Endothelial cell of umbilical vein (primary cell): ENCODE results near the gene IKZF4. TPM values are rescaled to one million over a fixed set of nuclear protein-coding genes. Genes with fewer than 3 reads are reported as not detected.

ENCODE experiments used
- BruUV-seq: library from RNA; stranded (reverse); fragments of 400-500 nt; replicated peaks from 2 replicates; lab custom pipeline; 2021; lab: Mats Ljungman, UMichigan
- CTCF ChIA-PET: fragments of 300-600, 350-600 bp; sonication (Branson Sonifier 250); formaldehyde crosslinking; loops from one replicate; lab custom pipeline; 2021; ENCODE audit warnings: antibody characterized with exemption, inconsistent platforms; lab: Charles Lee
- POLR2A ChIA-PET: fragments of 300-600, 350-600 bp; sonication (Branson Sonifier 250); formaldehyde crosslinking; loops from one replicate; lab custom pipeline; 2021; ENCODE audit warnings: antibody characterized with exemption, inconsistent platforms; lab: Charles Lee
- DNase-seq: peaks from one replicate; pipeline ENCODE4 v3.0.0-alpha.2; 2011; ENCODE audit warnings: low read depth, low spot score
- FAIRE-seq: peaks from 2 replicates; lab custom pipeline; 2011; peaks lifted over from hg19 to GRCh38; lab: Jason Lieb, UNC
- H2AFZ ChIP-seq: 2 replicates; pipeline ENCODE4 v1.6.0; 2012; ENCODE audit warnings: low read depth, low read length, control low read depth, inconsistent platforms
- H3K27ac ChIP-seq: 2 replicates; pipeline ENCODE4 v1.5.1; 2011; ENCODE audit warnings: low read depth, mild to moderate bottlenecking, control low read depth, low read length, moderate library complexity; ENCODE audit not compliant: insufficient read depth
- H3K27me3 ChIP-seq, 2 experiments: 2 replicates each; pipeline versions ENCODE4 v1.6.0 to v1.6.1; 2011; ENCODE audit warnings: low read length in 2 of 2, mixed read lengths in 1 of 2; ENCODE audit not compliant: control insufficient read depth in 2 of 2, insufficient read depth in 2 of 2
- H3K36me3 ChIP-seq, 2 experiments: 2 replicates in 1 of 2; 3 replicates in 1 of 2; pipeline ENCODE4 v1.5.1; 2011; ENCODE audit warnings: low read length in 2 of 2, mild to moderate bottlenecking in 1 of 2, moderate library complexity in 1 of 2; ENCODE audit not compliant: control insufficient read depth in 2 of 2, insufficient read depth in 2 of 2; ENCODE audit errors: extremely low read depth in 1 of 2
- H3K4me1 ChIP-seq: 3 replicates; pipeline ENCODE4 v1.5.1; 2011; ENCODE audit warnings: mild to moderate bottlenecking, low read length; ENCODE audit not compliant: control insufficient read depth, insufficient read depth; ENCODE audit errors: extremely low read depth
- H3K4me2 ChIP-seq: 2 replicates; pipeline ENCODE4 v1.6.1; 2011; ENCODE audit warnings: low read length, control low read depth, mixed read lengths; ENCODE audit not compliant: insufficient read depth
- H3K4me3 ChIP-seq, 3 experiments: fragments of 200-600 bp in 1 of 3; sonication (generic), shearing (Covaris generic) in 1 of 3; replicated peaks in 1 of 3; 2 replicates each; pipeline ENCODE4 v1.5.1; 2011 to 2016; ENCODE audit warnings: control low read depth in 3 of 3, low read length in 3 of 3, mild to moderate bottlenecking in 2 of 3, inconsistent platforms in 1 of 3, low read depth in 1 of 3, moderate library complexity in 1 of 3; ENCODE audit not compliant: insufficient read depth in 1 of 3
- H3K79me2 ChIP-seq: 2 replicates; pipeline ENCODE4 v1.6.0; 2012; ENCODE audit warnings: low read length, inconsistent platforms; ENCODE audit not compliant: control insufficient read depth, insufficient read depth
- H3K9ac ChIP-seq: replicated peaks from 2 replicates; pipeline ENCODE3; 2011; ENCODE audit warnings: low read length, control low read depth; ENCODE audit not compliant: insufficient read depth; ENCODE audit errors: extremely low read depth
- H3K9me1 ChIP-seq: replicated peaks from 3 replicates; pipeline ENCODE4 v1.6.0; 2011; ENCODE audit warnings: mild to moderate bottlenecking, low read length; ENCODE audit not compliant: control insufficient read depth, insufficient read depth; ENCODE audit errors: extremely low read depth
- H3K9me3 ChIP-seq: replicated peaks from 2 replicates; pipeline ENCODE4 v1.5.1; 2012; ENCODE audit warnings: low read length, inconsistent platforms; ENCODE audit not compliant: control insufficient read depth, insufficient read depth
- H4K20me1 ChIP-seq: replicated peaks from 2 replicates; pipeline ENCODE3; 2011; ENCODE audit warnings: mild to moderate bottlenecking, low read length; ENCODE audit not compliant: control insufficient read depth, insufficient read depth; ENCODE audit errors: extremely low read depth
- EZH2 ChIP-seq: IDR thresholded peaks from 2 replicates; pipeline ENCODE4 v1.6.1; 2012; ENCODE audit warnings: borderline replicate concordance, low read depth, mild to moderate bottlenecking, moderate library complexity, low read length, inconsistent platforms; ENCODE audit not compliant: severe bottlenecking
- FOS ChIP-seq: IDR thresholded peaks from 2 replicates; pipeline ENCODE4 v1.6.1; 2011; ENCODE audit warnings: mild to moderate bottlenecking, low read length, moderate library complexity, borderline replicate concordance; ENCODE audit not compliant: insufficient read depth
- GATA2 ChIP-seq: IDR thresholded peaks from 2 replicates; pipeline ENCODE4 v1.7.0; 2011; ENCODE audit warnings: low read depth, mild to moderate bottlenecking, moderate library complexity, mixed read lengths, low read length; ENCODE audit not compliant: insufficient read length, insufficient read depth
- JUN ChIP-seq: IDR thresholded peaks from 2 replicates; pipeline ENCODE4 v1.6.1; 2011; ENCODE audit warnings: borderline replicate concordance, low read depth; ENCODE audit not compliant: insufficient read length, insufficient read depth
- MYC ChIP-seq: IDR thresholded peaks from one replicate; pipeline ENCODE4 v1.6.1; 2011; ENCODE audit warnings: mild to moderate bottlenecking, low read depth, low read length
- dilution Hi-C: fragments of 300-500 bp; cut with MboI; formaldehyde crosslinking; loops from one replicate; pipeline ENCODE4 v1.15.0; 2019; ENCODE audit warnings: low sequenced_read_pairs; ENCODE audit not compliant: extremely low pct_ligation_motif_present
- intact Hi-C: fragments of 100-400 bp; cut with micrococcal nuclease; formaldehyde crosslinking; loops from one replicate; pipeline ENCODE4 v1.10.0; 2022
- polyA plus RNA-seq, 4 experiments: library from polyadenylated mRNA; depleted of rRNA in 3 of 4; stranded (reverse) in 3 of 4; unstranded in 1 of 4; fragments of >200 nt; gene quantifications; 2 replicates each; pipeline versions ENCODE4 v1.2.1 to v1.2.3, GENCODE V29; 2011 to 2012; ENCODE audit warnings: missing spikeins in 1 of 4
- total RNA-seq: library from RNA; stranded (reverse); gene quantifications from 2 replicates; pipeline ENCODE4 v1.2.3, GENCODE V29; 2021
- TF ChIP-seq, protein P1 (sequence below): IDR thresholded peaks from 2 replicates; pipeline ENCODE4 v1.6.1; 2011; ENCODE audit not compliant: insufficient read depth, insufficient read length
- TF ChIP-seq, protein P2 (sequence below), 2 donors: IDR thresholded peaks; 1 replicate in 1 of 2; 2 replicates in 1 of 2; pipeline ENCODE4 v1.5.1; 2011; ENCODE audit warnings: low read length in 2 of 2, mild to moderate bottlenecking in 2 of 2, moderate library complexity in 2 of 2, control low read depth in 1 of 2, inconsistent platforms in 1 of 2, low read depth in 1 of 2; ENCODE audit not compliant: insufficient read depth in 1 of 2; ENCODE audit errors: extremely low read depth in 1 of 2

Gene IKZF4
- total and polyA plus RNA-seq, 2 donors (not counting 3 experiments of a cell fraction or from before 2014, with no cell fraction given): 3.4 to 5.4 TPM

DNA sequence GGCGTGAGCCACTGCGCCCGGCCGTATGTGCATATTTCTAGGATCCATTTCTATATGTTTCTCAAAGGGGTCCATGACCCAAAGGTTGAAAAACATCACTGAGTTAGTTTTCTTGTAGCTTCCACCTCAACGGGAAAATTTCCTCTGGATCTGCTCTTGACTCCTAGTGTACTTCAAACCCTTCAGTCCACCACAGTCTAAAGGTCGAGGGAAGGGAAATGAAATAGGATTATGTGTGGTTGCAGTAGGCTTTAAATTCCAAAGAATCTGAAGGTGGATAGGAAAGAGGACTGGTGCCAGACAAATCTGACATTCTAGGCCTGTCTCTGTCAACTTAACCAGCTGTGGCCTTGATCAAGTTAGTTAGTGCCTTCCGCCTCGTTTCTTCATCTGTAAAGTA lies 25.5 kb upstream of the IKZF4 start:
- TF ChIP-seq, protein P1, sequence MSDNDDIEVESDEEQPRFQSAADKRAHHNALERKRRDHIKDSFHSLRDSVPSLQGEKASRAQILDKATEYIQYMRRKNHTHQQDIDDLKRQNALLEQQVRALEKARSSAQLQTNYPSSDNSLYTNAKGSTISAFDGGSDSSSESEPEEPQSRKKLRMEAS: no peak
- TF ChIP-seq EZH2 (no peak), MYC (no peak), FOS (no peak), JUN (no peak), GATA2 (no peak)
- TF ChIP-seq, protein P2, sequence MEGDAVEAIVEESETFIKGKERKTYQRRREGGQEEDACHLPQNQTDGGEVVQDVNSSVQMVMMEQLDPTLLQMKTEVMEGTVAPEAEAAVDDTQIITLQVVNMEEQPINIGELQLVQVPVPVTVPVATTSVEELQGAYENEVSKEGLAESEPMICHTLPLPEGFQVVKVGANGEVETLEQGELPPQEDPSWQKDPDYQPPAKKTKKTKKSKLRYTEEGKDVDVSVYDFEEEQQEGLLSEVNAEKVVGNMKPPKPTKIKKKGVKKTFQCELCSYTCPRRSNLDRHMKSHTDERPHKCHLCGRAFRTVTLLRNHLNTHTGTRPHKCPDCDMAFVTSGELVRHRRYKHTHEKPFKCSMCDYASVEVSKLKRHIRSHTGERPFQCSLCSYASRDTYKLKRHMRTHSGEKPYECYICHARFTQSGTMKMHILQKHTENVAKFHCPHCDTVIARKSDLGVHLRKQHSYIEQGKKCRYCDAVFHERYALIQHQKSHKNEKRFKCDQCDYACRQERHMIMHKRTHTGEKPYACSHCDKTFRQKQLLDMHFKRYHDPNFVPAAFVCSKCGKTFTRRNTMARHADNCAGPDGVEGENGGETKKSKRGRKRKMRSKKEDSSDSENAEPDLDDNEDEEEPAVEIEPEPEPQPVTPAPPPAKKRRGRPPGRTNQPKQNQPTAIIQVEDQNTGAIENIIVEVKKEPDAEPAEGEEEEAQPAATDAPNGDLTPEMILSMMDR (IDR thresholded peaks at IDR 0.05; ENCODE audit: extremely low read depth in 1 of 2, insufficient read depth in 1 of 2, low read depth in 1 of 2, low read length in 2 of 2): no peak
- no peak overlapping the region for H3K9ac ChIP-seq
- H3K36me3 ChIP-seq: peaks cover 17 to 23% of the 10 kb centered on the region in 2 experiments
- no peak for FAIRE-seq
- H3K4me1 ChIP-seq: peaks cover 10% of the 10 kb centered on the region
- H3K9me1 ChIP-seq: no peaks in the 10 kb centered on the region
- H3K27ac ChIP-seq: no peak overlapping the region
- ChIA-PET POLR2A (interaction anchor here (0.6 kb wide), 1 partner anchor 166 kb away, joined by 8 read pairs; the partner anchor contains the start of gene DNAJC14), CTCF (interaction anchor here (0.8 to 7.7 kb wide), 26 partner anchors 10 to 256 kb away, joined by 3 to 295 read pairs (median 8); partner anchors contain the start of genes DGKA, ORMDL2, PA2G4 and RAB5B)
- intact Hi-C loops: no loop called here
- DNase-seq: no peak
- no peaks in the 10 kb centered on the region for H4K20me1 ChIP-seq
- dilution Hi-C loops: no loop called here
- H3K9me3 ChIP-seq: no peaks in the 10 kb centered on the region
- H3K4me2 ChIP-seq: no peak overlapping the region
- no peaks in the 10 kb centered on the region for H3K27me3 ChIP-seq
- H3K79me2 ChIP-seq: no peaks in the 10 kb centered on the region
- no TSS peak for BruUV-seq
- H3K4me3 ChIP-seq: no peak overlapping the region
- no peak overlapping the region for H2AFZ ChIP-seq
